BE2C (cell line): ENCODE data around the gene KLHL35.

ENCODE experiments used
- DNase-seq: peaks from one replicate; pipeline ENCODE4 v3.0.0-alpha.2; 2020
- H3K27me3 ChIP-seq: fragments of 250-450 bp; sonication (Bioruptor Pico); 2 replicates; pipeline ENCODE4 v1.5.1; 2020; ENCODE audit warnings: mild to moderate bottlenecking
- H3K36me3 ChIP-seq: fragments of 250-450 bp; sonication (Bioruptor Pico); 2 replicates; pipeline ENCODE4 v1.5.1; 2020; ENCODE audit warnings: mild to moderate bottlenecking
- H3K4me1 ChIP-seq: fragments of 250-450 bp; sonication (Bioruptor Pico); 2 replicates; pipeline ENCODE4 v1.5.1; 2020
- H3K4me3 ChIP-seq: 2 replicates; pipeline ENCODE4 v1.5.1; 2011; ENCODE audit warnings: low read depth, low read length
- H3K9me3 ChIP-seq: fragments of 250-450 bp; sonication (Bioruptor Pico); 2 replicates; pipeline ENCODE4 v1.5.1; 2020
- TF ChIP-seq, protein P1 (sequence below): IDR thresholded peaks from 2 replicates; pipeline ENCODE4 v1.5.1; 2012; ENCODE audit warnings: mild to moderate bottlenecking, low read depth, low read length

The KLHL35 gene

DNA sequence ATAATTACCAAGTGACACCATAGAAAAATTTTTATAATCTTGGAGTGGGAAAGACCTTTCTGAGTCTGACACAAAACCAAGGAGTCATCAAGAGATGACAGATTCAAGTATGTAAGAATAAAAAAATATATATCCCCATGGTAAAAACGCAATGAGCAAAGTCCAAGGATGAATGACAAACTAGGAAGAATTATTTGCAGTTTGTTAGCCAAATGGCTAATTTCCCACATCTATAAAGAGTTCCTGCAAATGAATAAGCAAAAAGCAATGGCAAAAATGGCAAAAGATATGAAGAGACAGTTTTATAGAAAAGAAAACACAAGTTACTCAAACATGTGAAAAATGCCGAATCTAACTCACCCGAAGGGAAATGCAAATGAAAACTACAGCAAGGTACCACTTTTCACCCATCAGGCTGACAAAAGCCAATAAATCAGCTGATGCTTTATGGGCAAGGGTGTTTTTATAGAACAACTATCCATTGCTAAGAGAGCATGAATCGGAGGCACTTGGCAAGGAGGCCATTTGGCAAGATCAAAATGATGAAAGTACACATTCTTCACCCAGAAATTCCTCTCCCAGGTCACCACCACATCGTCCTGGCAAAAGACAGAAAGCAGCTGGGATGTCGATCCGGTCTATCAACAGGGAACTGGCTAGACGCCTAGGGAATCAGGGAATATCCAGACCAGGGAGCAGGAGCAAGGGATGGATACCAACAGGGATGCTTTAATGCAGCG is 21.1 kb upstream of the KLHL35 start:
- Histone ChIP-seq H3K4me1 (no peaks in the 10 kb centered on the region), H3K36me3 (no peaks in the 10 kb centered on the region)
- no peak for DNase-seq

DNA sequence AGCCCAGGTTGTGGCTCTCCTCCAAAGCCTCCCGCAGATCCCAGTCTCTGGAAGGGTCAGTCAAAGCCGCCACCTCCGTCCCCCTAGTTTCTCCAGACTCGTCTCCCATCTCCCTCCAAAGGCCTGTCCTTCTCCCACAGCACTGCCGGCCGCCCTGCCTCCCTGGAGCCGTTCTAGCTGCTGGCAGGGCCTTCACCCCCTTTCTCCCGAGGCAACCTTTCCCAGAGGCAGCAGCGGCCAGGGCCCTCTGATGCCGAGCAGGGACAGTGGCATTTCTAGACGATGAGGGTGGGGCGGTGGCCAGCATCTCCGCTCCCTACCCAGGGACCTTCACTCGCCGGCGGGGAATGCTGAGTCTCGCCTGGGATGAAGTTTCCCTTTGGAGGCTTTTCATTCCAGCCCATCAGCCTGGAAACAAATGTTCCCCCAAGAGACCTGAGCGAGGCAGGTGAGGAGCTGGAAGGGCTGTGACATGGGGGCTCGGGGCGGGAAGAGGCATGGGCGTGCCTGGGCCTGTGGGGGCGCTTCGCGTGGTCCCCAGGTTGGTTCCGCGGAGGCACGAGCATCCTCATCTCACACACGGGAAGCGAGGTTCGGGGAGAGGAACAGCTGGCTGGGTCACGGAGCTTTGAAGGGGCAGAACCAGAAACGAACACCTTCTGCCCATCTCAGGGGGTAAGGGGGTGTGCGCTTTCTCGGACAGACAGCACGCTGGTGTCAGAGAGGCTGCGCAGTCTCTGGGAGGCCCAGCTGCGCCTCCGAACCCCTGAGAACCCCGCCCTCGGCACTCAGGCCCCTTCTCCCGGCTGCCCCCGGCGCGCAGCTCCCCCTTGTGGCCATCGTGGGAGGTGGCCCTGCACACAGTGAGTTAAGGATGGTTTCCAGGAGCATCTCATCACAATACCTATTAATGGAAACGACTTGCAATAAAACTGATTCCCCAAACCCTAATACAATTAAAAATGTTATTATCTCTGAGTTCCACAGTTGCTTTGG is 18.1 kb upstream of the KLHL35 start:
- TF ChIP-seq, protein P1, sequence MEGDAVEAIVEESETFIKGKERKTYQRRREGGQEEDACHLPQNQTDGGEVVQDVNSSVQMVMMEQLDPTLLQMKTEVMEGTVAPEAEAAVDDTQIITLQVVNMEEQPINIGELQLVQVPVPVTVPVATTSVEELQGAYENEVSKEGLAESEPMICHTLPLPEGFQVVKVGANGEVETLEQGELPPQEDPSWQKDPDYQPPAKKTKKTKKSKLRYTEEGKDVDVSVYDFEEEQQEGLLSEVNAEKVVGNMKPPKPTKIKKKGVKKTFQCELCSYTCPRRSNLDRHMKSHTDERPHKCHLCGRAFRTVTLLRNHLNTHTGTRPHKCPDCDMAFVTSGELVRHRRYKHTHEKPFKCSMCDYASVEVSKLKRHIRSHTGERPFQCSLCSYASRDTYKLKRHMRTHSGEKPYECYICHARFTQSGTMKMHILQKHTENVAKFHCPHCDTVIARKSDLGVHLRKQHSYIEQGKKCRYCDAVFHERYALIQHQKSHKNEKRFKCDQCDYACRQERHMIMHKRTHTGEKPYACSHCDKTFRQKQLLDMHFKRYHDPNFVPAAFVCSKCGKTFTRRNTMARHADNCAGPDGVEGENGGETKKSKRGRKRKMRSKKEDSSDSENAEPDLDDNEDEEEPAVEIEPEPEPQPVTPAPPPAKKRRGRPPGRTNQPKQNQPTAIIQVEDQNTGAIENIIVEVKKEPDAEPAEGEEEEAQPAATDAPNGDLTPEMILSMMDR, result peak; percentile 81
- no peak overlapping the region for H3K4me3 ChIP-seq
- DNase-seq, result peak; percentile 54
- H3K9me3 ChIP-seq, result no peaks in the 10 kb centered on the region
- no peaks in the 10 kb centered on the region for H3K4me1 ChIP-seq
- no peaks in the 10 kb centered on the region for H3K27me3 ChIP-seq
- no peaks in the 10 kb centered on the region for H3K36me3 ChIP-seq

More for the DNA sequence above, 21.1 kb upstream of the KLHL35 start:
- no peaks in the 10 kb centered on the region for H3K9me3 ChIP-seq
- H3K4me3 ChIP-seq, result no peak overlapping the region
- H3K27me3 ChIP-seq, result no peaks in the 10 kb centered on the region
- TF ChIP-seq, protein P1, result no peak

DNA sequence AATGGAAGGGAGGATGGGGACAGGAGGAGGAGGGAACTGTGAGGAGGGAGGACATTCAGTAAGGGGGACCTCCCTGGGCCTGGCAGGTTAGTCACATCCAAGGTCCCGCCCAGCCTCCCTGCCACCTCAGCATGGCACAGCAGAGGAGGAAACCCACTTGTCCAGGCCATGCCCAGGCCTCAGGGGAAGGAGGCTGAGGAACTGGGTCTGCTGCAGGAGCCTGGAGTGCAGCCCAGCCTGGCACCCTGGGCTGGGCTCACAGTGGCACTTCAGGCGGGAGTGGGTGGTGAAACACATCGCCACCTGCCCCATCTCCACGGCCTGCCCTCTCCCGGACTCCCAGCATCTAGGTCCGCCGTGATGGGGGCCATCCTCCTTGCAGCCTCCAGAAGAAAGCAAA is 17.2 kb upstream of the KLHL35 start:
- no peaks in the 10 kb centered on the region for H3K36me3 ChIP-seq

DNA sequence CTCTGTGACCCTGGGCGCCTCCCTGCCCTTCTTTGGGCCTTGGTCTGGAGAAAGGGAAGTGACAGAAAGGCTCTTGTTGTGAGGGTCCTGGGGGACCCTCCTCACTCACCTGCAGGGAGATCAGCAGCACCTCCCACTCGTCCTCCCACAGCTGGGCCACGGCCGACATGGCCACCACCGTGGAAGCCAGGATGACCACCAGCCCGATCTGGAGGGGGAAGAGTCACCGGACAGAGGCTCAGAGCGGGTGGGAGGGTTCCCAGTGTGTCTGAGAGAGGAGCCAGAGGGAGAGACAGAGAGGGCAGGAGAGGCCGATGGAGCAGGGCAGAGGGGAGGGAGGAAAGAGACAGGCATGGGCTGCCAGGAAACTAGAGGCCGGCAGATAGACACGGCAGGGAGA is 16.8 kb upstream of the KLHL35 start:
- H3K27me3 ChIP-seq, result no peaks in the 10 kb centered on the region
- H3K36me3 ChIP-seq, result no peaks in the 10 kb centered on the region
- no peaks in the 10 kb centered on the region for H3K9me3 ChIP-seq
- no peaks in the 10 kb centered on the region for H3K4me1 ChIP-seq
- no peak for DNase-seq
- TF ChIP-seq, protein P1, result no peak
- no peak overlapping the region for H3K4me3 ChIP-seq

More for the DNA sequence above, 17.2 kb upstream of the KLHL35 start:
- Histone ChIP-seq H3K4me3 (no peak overlapping the region), H3K4me1 (no peaks in the 10 kb centered on the region), H3K9me3 (no peaks in the 10 kb centered on the region), H3K27me3 (no peaks in the 10 kb centered on the region)
- DNase-seq, result no peak
- TF ChIP-seq, protein P1, result no peak

DNA sequence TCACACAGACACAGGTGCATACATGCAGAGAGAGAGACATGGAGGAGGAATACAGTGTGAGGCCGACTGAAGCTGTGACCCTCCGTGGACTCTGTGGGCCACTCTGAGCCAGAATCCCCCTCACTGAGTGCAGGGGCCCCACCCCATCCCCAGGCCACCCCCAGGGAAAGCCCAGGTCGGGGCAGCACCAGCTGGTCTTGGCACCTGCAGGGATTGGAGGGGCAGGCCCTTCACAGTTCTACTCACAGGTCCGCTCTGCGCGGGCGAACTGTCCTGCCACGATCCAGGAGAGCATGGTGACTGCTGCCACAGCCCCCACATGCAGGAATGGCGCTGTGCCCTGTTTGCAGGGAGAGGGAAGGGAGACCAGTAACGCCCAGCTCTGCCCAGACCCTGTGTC is 16.3 kb upstream of the KLHL35 start:
- no peak overlapping the region for H3K4me3 ChIP-seq
- no peaks in the 10 kb centered on the region for H3K9me3 ChIP-seq
- no peaks in the 10 kb centered on the region for H3K27me3 ChIP-seq
- H3K4me1 ChIP-seq, result no peaks in the 10 kb centered on the region
- no peaks in the 10 kb centered on the region for H3K36me3 ChIP-seq
- TF ChIP-seq, protein P1, result no peak
- no peak for DNase-seq
